ENCODE results near the gene MALAT1.
"Not testable (repeated sequence)": the region's sequence is repeated elsewhere in the genome, so short reads cannot be mapped to it uniquely, and the experiment has no call there.

GRCh38 chr11:65518941-65519549 is 20.2 kb downstream of the MALAT1 start:
- TF ChIP-seq CTCF (IDR thresholded peaks at IDR 0.05; ENCODE audit: low read length); EZH2phosphoT487 (IDR thresholded peaks at IDR 0.05; ENCODE audit: low read length); EZH2 (optimal IDR thresholded peaks at IDR 0.05; ENCODE audit: low read depth, low read length): not testable (repeated sequence)

Data from MM.1S (cell line).